Peyer's patch (tissue), 4 donors: ENCODE measurements around the gene DCST2. TPM values are rescaled to one million over a fixed set of nuclear protein-coding genes. Genes with fewer than 3 reads are reported as not detected.

Experiments
- DNase-seq, 3 donors: peaks; one replicate each; pipeline ENCODE4 v3.0.0-alpha.2; 2017 to 2019
- H3K27ac ChIP-seq, 4 donors: fragments of 200-600 bp; sonication (generic); one replicate each; pipeline ENCODE4 v1.5.1; 2016 to 2019
- H3K27me3 ChIP-seq, 2 donors: fragments of 200-600 bp; sonication (generic); one replicate each; pipeline ENCODE4 v1.5.1; 2019
- H3K36me3 ChIP-seq, 3 donors: fragments of 200-600 bp; sonication (generic); one replicate each; pipeline ENCODE4 v1.5.1; 2016 to 2019
- H3K4me1 ChIP-seq, 4 donors: fragments of 200-600 bp; sonication (generic); one replicate each; pipeline ENCODE4 v1.5.1; 2016 to 2019
- H3K4me3 ChIP-seq, 4 donors: fragments of 200-600 bp; sonication (generic); 1 replicate in 3 of 4; 2 replicates in 1 of 4; pipeline ENCODE4 v1.5.1; 2016 to 2019; ENCODE audit warnings: mild to moderate bottlenecking in 1 of 4
- H3K9me3 ChIP-seq, 4 donors: fragments of 200-600 bp; sonication (generic); one replicate each; pipeline ENCODE4 v1.5.1; 2016 to 2019; ENCODE audit warnings: mild to moderate bottlenecking in 1 of 4
- POLR2A ChIP-seq, 2 donors: fragments of 450-650 bp; IDR thresholded peaks; one replicate each; pipeline ENCODE4 v1.5.1; 2017; ENCODE audit warnings: antibody characterized with exemption in 2 of 2, mild to moderate bottlenecking in 2 of 2, moderate library complexity in 2 of 2
- total RNA-seq, 4 donors: library from RNA; depleted of rRNA; stranded (reverse); fragments of >200 nt; gene quantifications; one replicate each; pipeline ENCODE4 v1.1.0, GENCODE V29; 2016
- TF ChIP-seq, protein P1 (sequence below), 6 experiments: fragments of 450-650 bp in 4 of 6; fragments of 200-600 bp in 2 of 6; sonication (generic) in 1 of 6; IDR thresholded peaks; one replicate each; pipeline ENCODE4 v1.5.1; 2017 to 2019; ENCODE audit warnings: antibody characterized with exemption in 6 of 6, mild to moderate bottlenecking in 3 of 6, moderate library complexity in 1 of 6

Gene DCST2
- total RNA-seq, 4 donors from 2014 or later: 1.7 to 12.5 (median 5.3) TPM

- Histone ChIP-seq H3K4me1 (peaks cover 0 to 25% (median 10%) of the 10 kb centered on the region in 4 donors), H3K9me3 (peaks cover 0 to 4% (median 0%) of the 10 kb centered on the region in 4 donors), H3K4me3 (no peak overlapping the region), H3K27me3 (no peaks in the 10 kb centered on the region), H3K36me3 (peaks cover 0 to 78% (median 0%) of the 10 kb centered on the region in 3 donors), H3K27ac (no peak overlapping the region)
- DNase-seq: no peak
- TF ChIP-seq, protein P1, sequence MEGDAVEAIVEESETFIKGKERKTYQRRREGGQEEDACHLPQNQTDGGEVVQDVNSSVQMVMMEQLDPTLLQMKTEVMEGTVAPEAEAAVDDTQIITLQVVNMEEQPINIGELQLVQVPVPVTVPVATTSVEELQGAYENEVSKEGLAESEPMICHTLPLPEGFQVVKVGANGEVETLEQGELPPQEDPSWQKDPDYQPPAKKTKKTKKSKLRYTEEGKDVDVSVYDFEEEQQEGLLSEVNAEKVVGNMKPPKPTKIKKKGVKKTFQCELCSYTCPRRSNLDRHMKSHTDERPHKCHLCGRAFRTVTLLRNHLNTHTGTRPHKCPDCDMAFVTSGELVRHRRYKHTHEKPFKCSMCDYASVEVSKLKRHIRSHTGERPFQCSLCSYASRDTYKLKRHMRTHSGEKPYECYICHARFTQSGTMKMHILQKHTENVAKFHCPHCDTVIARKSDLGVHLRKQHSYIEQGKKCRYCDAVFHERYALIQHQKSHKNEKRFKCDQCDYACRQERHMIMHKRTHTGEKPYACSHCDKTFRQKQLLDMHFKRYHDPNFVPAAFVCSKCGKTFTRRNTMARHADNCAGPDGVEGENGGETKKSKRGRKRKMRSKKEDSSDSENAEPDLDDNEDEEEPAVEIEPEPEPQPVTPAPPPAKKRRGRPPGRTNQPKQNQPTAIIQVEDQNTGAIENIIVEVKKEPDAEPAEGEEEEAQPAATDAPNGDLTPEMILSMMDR (IDR thresholded peaks at IDR 0.05): no peak
- no peak for TF ChIP-seq POLR2A (IDR thresholded peaks at IDR 0.05)
These were observed 23.5 kb upstream of the DCST2 start for GRCh38 chr1:155057104-155057503.

DNA sequence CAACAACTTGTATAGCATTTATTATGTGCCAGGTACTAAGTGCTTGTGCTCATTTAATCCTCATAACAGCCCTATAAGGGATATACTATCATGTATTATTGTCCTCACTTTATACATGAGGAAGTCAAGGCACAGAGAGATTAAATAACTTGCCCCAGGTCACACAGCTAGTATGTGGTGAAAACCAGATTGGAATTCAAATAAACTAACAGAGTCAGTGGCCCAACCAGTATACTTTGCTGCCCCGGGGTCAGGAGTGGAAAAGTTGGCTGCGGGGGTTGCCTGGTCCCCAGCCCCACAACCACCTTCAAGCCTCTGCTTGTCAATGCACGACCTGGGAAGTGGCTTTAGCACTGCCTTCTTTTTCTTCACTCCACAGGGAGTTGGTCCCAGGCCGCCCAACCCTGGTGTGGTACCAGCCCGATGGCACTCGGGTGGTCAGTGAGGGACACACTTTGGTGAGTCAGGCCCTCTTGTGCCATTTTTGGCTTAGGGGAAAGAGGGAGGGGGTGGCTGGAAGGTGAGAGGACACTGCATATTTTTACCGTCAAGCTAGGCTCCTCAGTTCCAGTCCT lies 20.0 kb upstream of the DCST2 start:
- TF ChIP-seq, protein P1 (IDR thresholded peaks at IDR 0.05): no peak
- Histone ChIP-seq H3K4me3 (no peak overlapping the region), H3K9me3 (no peaks in the 10 kb centered on the region), H3K36me3 (peaks cover 0 to 50% (median 0%) of the 10 kb centered on the region in 3 donors), H3K27ac (no peak overlapping the region), H3K4me1 (peaks cover 0 to 28% (median 12%) of the 10 kb centered on the region in 4 donors), H3K27me3 (no peaks in the 10 kb centered on the region)
- no peak for DNase-seq

- H3K36me3 ChIP-seq: peaks cover 0 to 41% (median 0%) of the 10 kb centered on the region in 3 donors
- H3K4me3 ChIP-seq: peak overlapping the region; percentile 48 to 85 (median 74)
- peak overlapping the region; percentile 9 to 95 (median 92) for H3K27ac ChIP-seq
- TF ChIP-seq, protein P1 (IDR thresholded peaks at IDR 0.05): peak in 4 of 6 experiments; percentile 20 to 59 (median 42)
- no peak for TF ChIP-seq POLR2A (IDR thresholded peaks at IDR 0.05)
- no peaks in the 10 kb centered on the region for H3K27me3 ChIP-seq
- peak; percentile 31 to 76 (median 70) for DNase-seq
- peaks cover 0 to 28% (median 12%) of the 10 kb centered on the region in 4 donors for H3K4me1 ChIP-seq
- H3K9me3 ChIP-seq: no peaks in the 10 kb centered on the region
These were observed 19.1 kb upstream of the DCST2 start for GRCh38 chr1:155052439-155053395.

DNA sequence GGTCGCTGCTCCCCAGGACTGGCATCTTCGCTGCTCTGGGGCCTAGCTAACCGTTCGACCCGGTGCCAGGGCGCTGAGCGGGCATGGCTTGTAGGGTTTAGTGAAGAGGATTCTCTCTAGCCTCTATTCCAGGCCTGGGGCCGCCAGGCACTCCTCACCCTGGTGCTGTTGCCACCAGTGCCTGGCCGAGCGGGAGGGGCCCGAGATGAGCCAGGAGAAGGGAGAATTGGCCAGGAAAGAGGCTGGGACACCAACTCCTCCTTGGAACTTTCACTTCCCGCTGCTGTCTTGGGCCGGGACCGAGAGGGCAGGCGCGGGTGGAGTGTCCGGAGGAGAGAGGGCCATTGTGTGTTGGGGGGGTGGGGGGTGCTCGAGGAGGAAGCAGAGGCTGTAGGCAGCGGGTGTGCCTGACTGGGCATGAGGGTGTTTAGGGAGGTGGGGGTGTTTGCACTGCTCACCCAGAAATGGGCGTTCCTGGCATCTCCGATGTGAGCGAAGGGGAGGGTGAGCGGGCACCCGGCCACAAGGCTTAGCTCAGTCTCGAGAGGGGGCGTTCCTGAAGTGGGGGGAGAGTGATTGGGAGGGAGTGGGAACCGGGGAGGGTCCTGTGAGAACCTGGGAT lies 18.3 kb upstream of the DCST2 start:
- Histone ChIP-seq H3K9me3 (no peaks in the 10 kb centered on the region), H3K4me1 (peaks cover 0 to 28% (median 12%) of the 10 kb centered on the region in 4 donors), H3K36me3 (peaks cover 0 to 33% (median 0%) of the 10 kb centered on the region in 3 donors), H3K27me3 (no peaks in the 10 kb centered on the region), H3K27ac (peak overlapping the region; percentile 77 to 95 (median 92)), H3K4me3 (peak overlapping the region; percentile 48 to 85 (median 74))
- peak; percentile 32 to 74 (median 66) for DNase-seq
- no peak for TF ChIP-seq POLR2A (IDR thresholded peaks at IDR 0.05)
- TF ChIP-seq, protein P1 (IDR thresholded peaks at IDR 0.05): no peak

- DNase-seq: no peak
These were observed 17.8 kb upstream of the DCST2 start for GRCh38 chr1:155051342-155051776.

More at GRCh38 chr1:155051342-155051776, 17.8 kb upstream of the DCST2 start:
- no peaks in the 10 kb centered on the region for H3K27me3 ChIP-seq
- H3K4me3 ChIP-seq: peak overlapping the region; percentile 48 to 85 (median 74)
- H3K36me3 ChIP-seq: peaks cover 0 to 28% (median 0%) of the 10 kb centered on the region in 3 donors
- peak overlapping the region; percentile 77 to 95 (median 92) for H3K27ac ChIP-seq
- no peaks in the 10 kb centered on the region for H3K9me3 ChIP-seq
- TF ChIP-seq, protein P1 (IDR thresholded peaks at IDR 0.05): no peak
- TF ChIP-seq POLR2A (IDR thresholded peaks at IDR 0.05): no peak
- H3K4me1 ChIP-seq: peaks cover 0 to 28% (median 12%) of the 10 kb centered on the region in 4 donors
